ENCODE results near the gene DCTN3.
"Not testable (repeated sequence)": the region's sequence is repeated elsewhere in the genome, so short reads cannot be mapped to it uniquely, and the experiment has no call there.

DCTN3 gene

GRCh38 chr9:34642679-34643078 lies 22.4 kb upstream of the DCTN3 start:
- Histone ChIP-seq H3K9me2 (replicated peaks; ENCODE audit: low read depth, low read length) (no peaks in the 10 kb centered on the region), H3K79me2 (ENCODE audit: insufficient read depth, low read length) (peaks cover 7% of the 10 kb centered on the region), H3K4me3 (ENCODE audit: low read length, poor library complexity, severe bottlenecking) (no peak overlapping the region), H3F3A (ENCODE audit: low read depth) (no peaks in the 10 kb centered on the region), H3K4me2 (ENCODE audit: low read depth, low read length, poor library complexity, severe bottlenecking) (no peak overlapping the region), H3K9me3 (ENCODE audit: insufficient read depth, low read depth, low read length) (no peaks in the 10 kb centered on the region), H3K27me3 (ENCODE audit: insufficient read depth, low read length, poor library complexity, severe bottlenecking) (no peaks in the 10 kb centered on the region), H2AFZ (ENCODE audit: low read length) (no peak overlapping the region), H3K36me3 (ENCODE audit: insufficient read depth, low read length) (no peaks in the 10 kb centered on the region), H3K9ac (ENCODE audit: low read depth, low read length, poor library complexity, severe bottlenecking) (no peak overlapping the region), H3K4me1 (ENCODE audit: insufficient read depth, low read length, poor library complexity, severe bottlenecking) (peaks cover 17% of the 10 kb centered on the region), H4K20me1 (ENCODE audit: insufficient read depth, low read length, poor library complexity, severe bottlenecking) (peaks cover 4% of the 10 kb centered on the region)
- TF ChIP-seq CTCF (conservative IDR thresholded peaks at IDR 0.05; ENCODE audit: low read length), result no peak
- TF ChIP-seq EZH2phosphoT487 (IDR thresholded peaks at IDR 0.05; ENCODE audit: borderline replicate concordance), result no peak

GRCh38 chr9:34639322-34639721 lies 19.0 kb upstream of the DCTN3 start:
- not testable (repeated sequence) for H3F3A ChIP-seq (ENCODE audit: low read depth); H3K4me2 ChIP-seq (ENCODE audit: low read depth, low read length, poor library complexity, severe bottlenecking); H3K36me3 ChIP-seq (ENCODE audit: insufficient read depth, low read length); H2AFZ ChIP-seq (ENCODE audit: low read length); H3K27me3 ChIP-seq (ENCODE audit: insufficient read depth, low read length, poor library complexity, severe bottlenecking); H3K9ac ChIP-seq (ENCODE audit: low read depth, low read length, poor library complexity, severe bottlenecking); H3K9me3 ChIP-seq (ENCODE audit: insufficient read depth, low read depth, low read length); H3K4me3 ChIP-seq (ENCODE audit: low read length, poor library complexity, severe bottlenecking); H3K9me2 ChIP-seq (replicated peaks; ENCODE audit: low read depth, low read length)
- H4K20me1 ChIP-seq (ENCODE audit: insufficient read depth, low read length, poor library complexity, severe bottlenecking), result peaks cover 13% of the 10 kb centered on the region
- H3K4me1 ChIP-seq (ENCODE audit: insufficient read depth, low read length, poor library complexity, severe bottlenecking), result peaks cover 27% of the 10 kb centered on the region
- H3K79me2 ChIP-seq (ENCODE audit: insufficient read depth, low read length), result peaks cover 25% of the 10 kb centered on the region

- Histone ChIP-seq H3K9me2 (replicated peaks; ENCODE audit: low read depth, low read length) (no peaks in the 10 kb centered on the region), H3K4me1 (ENCODE audit: insufficient read depth, low read length, poor library complexity, severe bottlenecking) (peaks cover 27% of the 10 kb centered on the region), H3K4me3 (ENCODE audit: low read length, poor library complexity, severe bottlenecking) (peak overlapping the region; percentile 94), H4K20me1 (ENCODE audit: insufficient read depth, low read length, poor library complexity, severe bottlenecking) (peaks cover 13% of the 10 kb centered on the region), H2AFZ (ENCODE audit: low read length) (peak overlapping the region; percentile 75), H3K79me2 (ENCODE audit: insufficient read depth, low read length) (peaks cover 25% of the 10 kb centered on the region), H3F3A (ENCODE audit: low read depth) (no peaks in the 10 kb centered on the region), H3K9ac (ENCODE audit: low read depth, low read length, poor library complexity, severe bottlenecking) (peak overlapping the region; percentile 75), H3K27me3 (ENCODE audit: insufficient read depth, low read length, poor library complexity, severe bottlenecking) (no peaks in the 10 kb centered on the region), H3K36me3 (ENCODE audit: insufficient read depth, low read length) (no peaks in the 10 kb centered on the region), H3K9me3 (ENCODE audit: insufficient read depth, low read depth, low read length) (no peaks in the 10 kb centered on the region), H3K4me2 (ENCODE audit: low read depth, low read length, poor library complexity, severe bottlenecking) (peak overlapping the region; percentile 91)
- TF ChIP-seq EZH2phosphoT487 (IDR thresholded peaks at IDR 0.05; ENCODE audit: borderline replicate concordance) (no peak), CTCF (conservative IDR thresholded peaks at IDR 0.05; ENCODE audit: low read length) (no peak)
Observed at GRCh38 chr9:34638138-34638445, 17.8 kb upstream of the DCTN3 start.

- peak within 1 kb of the TSS; percentile 75 for H2AFZ ChIP-seq (ENCODE audit: low read length)
- H3K9me2 ChIP-seq (replicated peaks; ENCODE audit: low read depth, low read length), result no peaks in the 10 kb centered on the region
- H3K9ac ChIP-seq (ENCODE audit: low read depth, low read length, poor library complexity, severe bottlenecking), result peak within 1 kb of the TSS; percentile 75
- no peaks in the 10 kb centered on the region for H3F3A ChIP-seq (ENCODE audit: low read depth)
- peak within 1 kb of the TSS; percentile 94 for H3K4me3 ChIP-seq (ENCODE audit: low read length, poor library complexity, severe bottlenecking)
- no peaks in the 10 kb centered on the region for H3K27me3 ChIP-seq (ENCODE audit: insufficient read depth, low read length, poor library complexity, severe bottlenecking)
- H3K36me3 ChIP-seq (ENCODE audit: insufficient read depth, low read length), result no peaks in the 10 kb centered on the region
- H3K4me1 ChIP-seq (ENCODE audit: insufficient read depth, low read length, poor library complexity, severe bottlenecking), result peaks cover 27% of the 10 kb centered on the region
- TF ChIP-seq CTCF (conservative IDR thresholded peaks at IDR 0.05; ENCODE audit: low read length), result no peak
- TF ChIP-seq EZH2phosphoT487 (IDR thresholded peaks at IDR 0.05; ENCODE audit: borderline replicate concordance), result no peak
- H4K20me1 ChIP-seq (ENCODE audit: insufficient read depth, low read length, poor library complexity, severe bottlenecking), result peaks cover 13% of the 10 kb centered on the region
- H3K79me2 ChIP-seq (ENCODE audit: insufficient read depth, low read length), result peaks cover 25% of the 10 kb centered on the region
- H3K4me2 ChIP-seq (ENCODE audit: low read depth, low read length, poor library complexity, severe bottlenecking), result peak within 1 kb of the TSS; percentile 91
- no peaks in the 10 kb centered on the region for H3K9me3 ChIP-seq (ENCODE audit: insufficient read depth, low read depth, low read length)
Observed at GRCh38 chr9:34637356-34638137, 17.3 kb upstream of the DCTN3 start, which contains the start of gene SIGMAR1. Gene SIGMAR1, minus strand, starts transcription at chr9:34637787. Its CDS starts 90 bp downstream, at chr9:34637697.
